CD4-positive, alpha-beta memory T cell (primary cell): ENCODE data around the gene SS18. TPM values are rescaled to one million over a fixed set of nuclear protein-coding genes. Genes with fewer than 3 reads are reported as not detected.

Source experiments
- CTCF ChIA-PET: fragments of 350-600 bp; sonication (Branson Sonifier 250); formaldehyde crosslinking; loops from one replicate; lab custom pipeline; 2021; ENCODE audit warnings: inconsistent platforms; ENCODE audit not compliant: partially characterized antibody; lab: Charles Lee
- POLR2A ChIA-PET: fragments of 350-600 bp; sonication (Branson Sonifier 250); formaldehyde crosslinking; loops from one replicate; lab custom pipeline; 2021; ENCODE audit not compliant: partially characterized antibody; lab: Charles Lee
- DNase-seq, 5 donors: peaks; one replicate each; pipeline versions ENCODE4 v3.0.0 to v3.0.0-alpha.2; 2020 to 2022; ENCODE audit warnings: mixed read lengths in 1 of 5
- H3K27ac ChIP-seq: one replicate; pipeline ENCODE4 v1.7.0; 2013; ENCODE audit warnings: low read depth, low read length
- H3K27me3 ChIP-seq: 2 replicates; pipeline ENCODE4 v1.7.0; 2013; ENCODE audit warnings: mild to moderate bottlenecking, low read length, moderate library complexity; ENCODE audit not compliant: insufficient read depth
- H3K36me3 ChIP-seq: 2 replicates; pipeline ENCODE4 v1.7.0; 2013; ENCODE audit warnings: mild to moderate bottlenecking, low read length, moderate library complexity; ENCODE audit not compliant: insufficient read depth
- H3K4me1 ChIP-seq: 2 replicates; pipeline ENCODE4 v1.7.0; 2013; ENCODE audit warnings: mild to moderate bottlenecking, low read length, moderate library complexity; ENCODE audit not compliant: insufficient read depth
- H3K4me3 ChIP-seq, 2 donors: one replicate each; pipeline ENCODE4 v1.7.0; 2013; ENCODE audit warnings: low read length in 2 of 2, mild to moderate bottlenecking in 1 of 2
- H3K9me3 ChIP-seq, 2 donors: one replicate each; pipeline ENCODE4 v1.7.0; 2013; ENCODE audit warnings: low read length in 2 of 2, control low read depth in 1 of 2; ENCODE audit not compliant: control insufficient read depth in 1 of 2
- H3K27ac Mint-ChIP-seq, 7 donors: one replicate each; pipeline ENCODE4 v1.8.0; 2020 to 2021; ENCODE audit warnings: mixed read lengths in 7 of 7, mild to moderate bottlenecking in 6 of 7, inconsistent platforms in 3 of 7, moderate library complexity in 3 of 7
- H3K27me3 Mint-ChIP-seq, 2 donors: one replicate each; pipeline ENCODE4 v1.8.0; 2020 to 2021; ENCODE audit warnings: mixed read lengths in 2 of 2
- H3K36me3 Mint-ChIP-seq, 2 donors: one replicate each; pipeline ENCODE4 v1.8.0; 2020 to 2021; ENCODE audit warnings: mixed read lengths in 2 of 2, inconsistent platforms in 1 of 2, mild to moderate bottlenecking in 1 of 2
- H3K4me1 Mint-ChIP-seq, 4 donors: one replicate each; pipeline ENCODE4 v1.8.0; 2020 to 2021; ENCODE audit warnings: mixed read lengths in 4 of 4, mild to moderate bottlenecking in 1 of 4
- H3K4me3 Mint-ChIP-seq, 8 donors: one replicate each; pipeline ENCODE4 v1.8.0; 2020 to 2021; ENCODE audit warnings: mixed read lengths in 8 of 8, mild to moderate bottlenecking in 7 of 8, moderate library complexity in 6 of 8, inconsistent platforms in 3 of 8
- H3K9me3 Mint-ChIP-seq, 8 donors: one replicate each; pipeline ENCODE4 v1.8.0; 2020 to 2021; ENCODE audit warnings: mixed read lengths in 8 of 8, mild to moderate bottlenecking in 5 of 8, inconsistent platforms in 3 of 8, moderate library complexity in 1 of 8
- intact Hi-C: fragments of 100-400 bp; cut with micrococcal nuclease; formaldehyde crosslinking; loops from one replicate; pipeline ENCODE4 v1.15.1; 2023
- polyA plus RNA-seq, 2 donors: library from polyadenylated mRNA; unstranded; fragments of 300-500 nt; fragmentation: Illumina TruSeq; gene quantifications; one replicate each; pipeline ENCODE4 v1.2.3, GENCODE V29; 2021
- total RNA-seq, 2 experiments: library from RNA; stranded (reverse); gene quantifications; one replicate each; pipeline ENCODE4 v1.2.3, GENCODE V29; 2021

The SS18 gene
- total and polyA plus RNA-seq, 4 experiments from 2014 or later: 34.5 to 79.3 (median 58.9) TPM

DNA sequence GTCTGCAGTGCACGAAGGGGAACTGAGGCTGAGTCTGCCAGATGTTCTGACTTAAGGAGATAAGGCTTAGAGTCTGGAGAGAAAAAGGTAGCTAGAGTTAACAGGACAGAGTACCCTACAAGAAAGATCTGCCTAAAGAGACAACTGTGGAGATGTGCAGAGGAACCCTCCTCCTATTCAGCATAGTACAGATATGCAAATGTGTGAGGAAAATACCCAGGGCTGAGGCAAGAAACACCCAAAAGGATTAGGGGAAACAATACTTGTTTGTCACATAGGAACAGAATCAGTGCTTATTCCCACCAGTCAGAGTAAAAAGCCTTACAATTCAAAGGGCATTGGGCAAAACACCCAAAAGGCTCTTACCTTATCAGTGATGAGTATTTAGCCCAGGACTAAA is 67.8 kb downstream of the SS18 start:
- H3K9me3 Mint-ChIP-seq: peaks cover 0 to 7% (median 3%) of the 10 kb centered on the region in 8 donors
- H3K4me1 Mint-ChIP-seq: peaks cover 0 to 8% (median 1%) of the 10 kb centered on the region in 4 donors
- peak overlapping the region in 2 of 7 donors; percentile 49 to 84 for H3K27ac Mint-ChIP-seq
- peaks cover 70 to 74% of the 10 kb centered on the region in 2 donors for H3K36me3 Mint-ChIP-seq
- no peak for DNase-seq
- Histone ChIP-seq H3K36me3 (peaks cover 38% of the 10 kb centered on the region), H3K27me3 (no peaks in the 10 kb centered on the region), H3K9me3 (no peaks in the 10 kb centered on the region), H3K27ac (no peak overlapping the region), H3K4me3 (no peak overlapping the region), H3K4me1 (no peaks in the 10 kb centered on the region)
- intact Hi-C loops: no loop called here
- POLR2A ChIA-PET: no interaction called here
- H3K4me3 Mint-ChIP-seq: no peak overlapping the region
- no peaks in the 10 kb centered on the region for H3K27me3 Mint-ChIP-seq
- CTCF ChIA-PET: no interaction called here

DNA sequence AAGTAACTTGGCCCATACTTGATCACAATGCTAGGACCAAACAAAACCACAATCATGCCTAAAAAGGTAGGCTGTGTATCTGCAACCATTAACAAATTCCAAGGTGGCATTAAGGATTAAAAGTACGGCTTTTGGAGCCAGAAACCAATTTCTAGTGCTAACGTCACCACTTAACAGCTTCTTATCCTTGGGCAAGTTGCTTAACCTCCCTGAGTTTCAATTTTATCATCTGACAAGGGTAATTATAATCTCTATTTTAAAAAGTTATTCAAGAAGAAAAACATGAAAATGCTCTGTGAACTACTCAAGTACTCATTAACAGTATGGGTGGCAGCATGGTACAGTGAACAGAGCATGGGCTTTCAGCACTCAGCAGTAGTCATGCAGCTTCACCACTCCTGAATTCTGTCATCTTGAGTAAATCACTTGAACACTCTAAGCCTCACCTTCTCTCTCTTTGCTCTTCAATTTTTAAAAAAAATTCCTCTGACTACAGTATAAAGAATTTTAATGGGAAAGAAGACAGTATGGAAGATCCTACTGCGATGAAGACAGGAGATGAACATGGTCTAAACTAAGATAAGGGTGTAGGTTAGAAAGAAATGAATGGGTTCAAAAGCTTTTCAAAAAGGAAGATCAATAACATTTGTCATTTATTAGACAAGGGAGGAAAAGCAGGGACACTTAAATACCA is 69.2 kb downstream of the SS18 start:
- H3K9me3 Mint-ChIP-seq: peaks cover 0 to 7% (median 3%) of the 10 kb centered on the region in 8 donors
- CTCF ChIA-PET: no interaction called here
- intact Hi-C loops: no loop called here
- Histone ChIP-seq H3K4me3 (no peak overlapping the region), H3K4me1 (no peaks in the 10 kb centered on the region), H3K27ac (no peak overlapping the region), H3K27me3 (no peaks in the 10 kb centered on the region), H3K9me3 (no peaks in the 10 kb centered on the region), H3K36me3 (peaks cover 40% of the 10 kb centered on the region)
- POLR2A ChIA-PET: no interaction called here
- H3K4me1 Mint-ChIP-seq: peaks cover 0 to 5% (median under 1%) of the 10 kb centered on the region in 4 donors
- H3K27me3 Mint-ChIP-seq: no peaks in the 10 kb centered on the region
- peaks cover 74 to 78% of the 10 kb centered on the region in 2 donors for H3K36me3 Mint-ChIP-seq
- H3K4me3 Mint-ChIP-seq: no peak overlapping the region
- peak overlapping the region in 1 of 7 donors; percentile 10 for H3K27ac Mint-ChIP-seq
- no peak for DNase-seq

DNA sequence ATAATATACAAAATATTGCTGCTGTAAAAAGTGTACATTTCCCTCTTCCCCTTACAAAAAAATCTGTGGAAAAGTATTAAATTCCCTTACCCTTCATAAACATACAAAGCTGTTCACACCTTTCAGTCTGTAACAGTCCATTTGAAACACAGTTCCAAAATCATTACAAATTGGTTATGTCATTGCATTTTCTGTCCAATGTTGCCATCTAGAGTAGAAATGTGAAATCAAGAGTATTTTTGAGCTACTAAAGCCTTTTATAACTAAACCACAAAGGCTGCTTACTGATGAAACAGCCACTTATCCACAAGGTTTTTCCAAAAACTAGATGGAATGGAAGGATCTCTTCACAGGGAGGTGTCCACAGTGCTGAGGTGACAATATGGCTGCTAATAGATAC is 72.5 kb downstream of the SS18 start:
- no peak overlapping the region for H3K27ac ChIP-seq
- H3K9me3 Mint-ChIP-seq: peaks cover 0 to under 1% (median 0%) of the 10 kb centered on the region in 8 donors
- H3K27me3 Mint-ChIP-seq: no peaks in the 10 kb centered on the region
- H3K36me3 Mint-ChIP-seq: peaks cover 66 to 75% of the 10 kb centered on the region in 2 donors
- intact Hi-C loops: no loop called here
- no peak for DNase-seq
- no peaks in the 10 kb centered on the region for H3K9me3 ChIP-seq
- POLR2A ChIA-PET: no interaction called here
- peaks cover 0 to 2% (median 0%) of the 10 kb centered on the region in 4 donors for H3K4me1 Mint-ChIP-seq
- peak overlapping the region in 1 of 7 donors; percentile 65 for H3K27ac Mint-ChIP-seq
- no peaks in the 10 kb centered on the region for H3K4me1 ChIP-seq
- H3K36me3 ChIP-seq: peaks cover 39% of the 10 kb centered on the region
- CTCF ChIA-PET: no interaction called here
- H3K27me3 ChIP-seq: no peaks in the 10 kb centered on the region
- H3K4me3 ChIP-seq: no peak overlapping the region
- no peak overlapping the region for H3K4me3 Mint-ChIP-seq

DNA sequence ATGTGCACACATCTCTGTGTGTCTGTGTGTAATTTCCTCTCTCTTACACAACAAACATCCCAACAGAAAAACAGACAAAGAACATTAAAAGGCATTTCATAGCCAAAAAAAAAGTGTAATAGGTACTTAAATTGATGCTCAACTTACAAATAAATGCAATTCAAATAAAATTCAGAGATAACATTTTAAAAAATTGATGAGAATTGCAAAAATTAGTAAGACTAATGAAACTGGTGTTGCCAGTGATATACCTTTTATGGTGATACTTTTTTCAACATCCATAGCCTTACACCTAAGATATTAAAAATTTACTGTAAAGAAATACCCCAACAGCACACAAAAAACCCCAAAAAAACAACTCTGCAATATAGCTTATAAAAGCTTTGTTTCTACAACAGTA is 76.0 kb downstream of the SS18 start:
- Mint-ChIP-seq H3K27ac (peak overlapping the region in 2 of 7 donors; percentile 19 to 46), H3K4me3 (no peak overlapping the region), H3K36me3 (peaks cover 47 to 53% of the 10 kb centered on the region in 2 donors), H3K9me3 (no peaks in the 10 kb centered on the region), H3K27me3 (no peaks in the 10 kb centered on the region), H3K4me1 (no peaks in the 10 kb centered on the region)
- Histone ChIP-seq H3K4me3 (no peak overlapping the region), H3K27ac (no peak overlapping the region), H3K27me3 (no peaks in the 10 kb centered on the region), H3K36me3 (peaks cover 22% of the 10 kb centered on the region), H3K4me1 (no peaks in the 10 kb centered on the region), H3K9me3 (no peaks in the 10 kb centered on the region)
- intact Hi-C loops: no loop called here
- DNase-seq: no peak
- POLR2A ChIA-PET: no interaction called here
- CTCF ChIA-PET: no interaction called here

DNA sequence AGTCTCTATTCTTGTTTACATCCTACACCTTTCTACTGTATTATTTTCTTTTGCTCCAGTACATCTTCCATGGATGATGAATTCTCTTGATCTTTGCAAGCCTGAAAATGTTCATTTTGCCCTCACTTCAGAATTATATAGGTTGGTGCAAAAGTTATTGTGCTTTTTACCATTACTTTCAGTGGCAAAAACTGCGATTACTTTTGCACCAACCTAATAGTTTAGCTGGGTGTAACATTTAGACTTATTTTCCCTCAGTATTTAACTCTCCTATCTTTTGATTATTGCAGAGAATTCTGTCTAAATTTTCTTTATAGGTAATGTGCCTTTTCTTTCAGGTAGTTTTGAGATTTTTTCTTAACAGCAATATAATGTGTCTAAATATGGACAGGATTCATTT is 81.8 kb downstream of the SS18 start:
- no peak overlapping the region for H3K4me3 ChIP-seq

DNA sequence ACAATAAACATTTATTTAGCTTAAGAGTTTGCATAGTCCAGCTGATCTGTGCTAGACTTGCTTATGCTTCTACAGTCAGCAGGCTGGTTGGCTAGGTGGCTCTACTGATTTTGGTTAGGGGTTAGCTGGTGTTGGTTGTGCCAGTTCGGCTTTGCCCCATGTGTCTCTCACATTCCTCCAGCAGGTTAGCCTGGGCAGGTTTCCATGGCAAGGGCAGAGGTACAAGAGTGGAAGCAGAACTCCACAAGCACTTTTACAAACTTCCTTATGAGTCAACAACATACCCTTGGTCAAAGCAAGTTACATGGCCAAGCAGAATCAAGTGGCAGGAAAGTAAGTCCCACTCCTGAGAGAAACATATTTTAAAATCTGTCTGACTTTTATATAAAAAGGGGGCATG is 82.3 kb downstream of the SS18 start:
- no peaks in the 10 kb centered on the region for H3K36me3 ChIP-seq
- Mint-ChIP-seq H3K27me3 (no peaks in the 10 kb centered on the region), H3K27ac (peak overlapping the region in 2 of 7 donors; percentile 23 to 35), H3K4me1 (peaks cover 0 to 5% (median under 1%) of the 10 kb centered on the region in 4 donors), H3K4me3 (no peak overlapping the region), H3K36me3 (peaks cover 5 to 6% of the 10 kb centered on the region in 2 donors), H3K9me3 (no peaks in the 10 kb centered on the region)
- intact Hi-C loops: no loop called here
- H3K27me3 ChIP-seq: no peaks in the 10 kb centered on the region
- no peak overlapping the region for H3K27ac ChIP-seq
- H3K9me3 ChIP-seq: no peaks in the 10 kb centered on the region
- DNase-seq: no peak
- ChIA-PET POLR2A (no interaction called here), CTCF (no interaction called here)
- H3K4me1 ChIP-seq: no peaks in the 10 kb centered on the region
- H3K4me3 ChIP-seq: no peak overlapping the region

More for the DNA sequence above, 81.8 kb downstream of the SS18 start:
- Mint-ChIP-seq H3K27ac (no peak overlapping the region), H3K4me1 (peaks cover 0 to 5% (median under 1%) of the 10 kb centered on the region in 4 donors), H3K9me3 (no peaks in the 10 kb centered on the region), H3K27me3 (no peaks in the 10 kb centered on the region), H3K36me3 (peaks cover 8% of the 10 kb centered on the region in 2 donors), H3K4me3 (no peak overlapping the region)
- H3K27me3 ChIP-seq: no peaks in the 10 kb centered on the region
- POLR2A ChIA-PET: no interaction called here
- no peak for DNase-seq
- no peaks in the 10 kb centered on the region for H3K4me1 ChIP-seq
- no peak overlapping the region for H3K27ac ChIP-seq
- no peaks in the 10 kb centered on the region for H3K9me3 ChIP-seq
- CTCF ChIA-PET: no interaction called here
- intact Hi-C loops: no loop called here
- H3K36me3 ChIP-seq: no peaks in the 10 kb centered on the region

DNA sequence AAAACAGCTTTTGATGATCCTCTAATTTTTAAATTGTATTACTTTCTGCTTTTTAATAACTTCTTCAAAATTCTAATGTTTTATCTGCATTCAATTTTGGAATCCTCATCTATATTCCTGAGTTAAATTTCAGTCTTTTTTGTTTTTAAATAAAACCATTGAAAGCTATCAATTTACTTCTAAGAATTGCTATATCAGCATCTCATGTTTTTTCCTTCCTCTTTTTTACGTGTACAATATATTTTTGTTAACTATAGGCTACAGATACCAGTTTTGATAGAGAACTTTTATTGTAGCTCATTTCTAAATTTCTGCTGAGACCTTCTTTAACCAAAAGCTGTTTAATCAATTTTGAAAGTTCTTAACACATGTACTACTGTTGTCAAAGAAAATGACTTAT is 84.5 kb downstream of the SS18 start:
- Mint-ChIP-seq H3K27ac (no peak overlapping the region), H3K4me3 (no peak overlapping the region), H3K4me1 (peaks cover 0 to 5% (median under 1%) of the 10 kb centered on the region in 4 donors), H3K9me3 (no peaks in the 10 kb centered on the region), H3K27me3 (no peaks in the 10 kb centered on the region), H3K36me3 (no peaks in the 10 kb centered on the region)
- H3K36me3 ChIP-seq: no peaks in the 10 kb centered on the region
- intact Hi-C loops: no loop called here
- H3K27ac ChIP-seq: no peak overlapping the region
- no peaks in the 10 kb centered on the region for H3K9me3 ChIP-seq
- ChIA-PET CTCF (no interaction called here), POLR2A (no interaction called here)
- H3K27me3 ChIP-seq: no peaks in the 10 kb centered on the region
- H3K4me3 ChIP-seq: no peak overlapping the region
- DNase-seq: no peak
- H3K4me1 ChIP-seq: no peaks in the 10 kb centered on the region
